Kidney tubule cell (primary cell): ENCODE measurements around the gene PRR13.

ENCODE experiments used
- DNase-seq: peaks from one replicate; pipeline ENCODE4 v3.0.0-alpha.2; 2018; ENCODE audit warnings: low spot score

Gene PRR13

GRCh38 chr12:53493610-53494391 is 52.3 kb downstream of the PRR13 start:
- DNase-seq, result no peak
